GM23248 (cell line): ENCODE measurements around the gene MYL4.

Experiments used
- EZH2 ChIP-seq: fragments of 200-600 bp; sonication (generic); IDR thresholded peaks from 2 replicates; pipeline ENCODE4 v1.6.1; 2018; ENCODE audit warnings: antibody characterized with exemption, mild to moderate bottlenecking; ENCODE audit not compliant: insufficient read depth, poor library complexity, severe bottlenecking
- EZH2phosphoT487 ChIP-seq: fragments of 200-600 bp; sonication (generic); IDR thresholded peaks from 2 replicates; pipeline ENCODE4 v1.6.1; 2018; ENCODE audit warnings: antibody characterized with exemption, moderate library complexity, mild to moderate bottlenecking, low read depth; ENCODE audit not compliant: insufficient read depth

DNA sequence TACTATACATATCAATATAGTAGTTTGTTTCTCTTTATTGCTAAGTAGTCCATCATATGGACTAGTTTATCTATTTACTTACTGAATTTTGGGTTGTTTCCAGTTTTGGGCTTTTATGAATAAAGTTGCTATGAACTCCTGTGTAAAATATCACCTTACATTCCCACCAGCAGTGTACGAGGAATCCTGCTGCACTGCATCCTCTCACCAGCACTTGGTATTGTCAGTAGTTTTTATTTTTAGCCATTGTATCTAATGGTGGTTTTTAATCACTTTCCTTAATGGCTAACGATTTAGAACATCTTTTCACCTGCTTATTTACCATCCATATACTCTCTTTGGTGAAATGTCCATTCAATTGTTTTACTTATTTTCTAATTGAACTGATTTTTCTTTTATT, 44.0 kb upstream of the MYL4 start:
- TF ChIP-seq EZH2 (no peak), EZH2phosphoT487 (no peak)
